ENCODE measurements around the gene C5orf46. TPM values are rescaled to one million over a fixed set of nuclear protein-coding genes. Genes with fewer than 3 reads are reported as not detected.
"Not testable (repeated sequence)": the region's sequence is repeated elsewhere in the genome, so short reads cannot be mapped to it uniquely, and the experiment has no call there.

The C5orf46 gene
- not detected for total RNA-seq

DNA sequence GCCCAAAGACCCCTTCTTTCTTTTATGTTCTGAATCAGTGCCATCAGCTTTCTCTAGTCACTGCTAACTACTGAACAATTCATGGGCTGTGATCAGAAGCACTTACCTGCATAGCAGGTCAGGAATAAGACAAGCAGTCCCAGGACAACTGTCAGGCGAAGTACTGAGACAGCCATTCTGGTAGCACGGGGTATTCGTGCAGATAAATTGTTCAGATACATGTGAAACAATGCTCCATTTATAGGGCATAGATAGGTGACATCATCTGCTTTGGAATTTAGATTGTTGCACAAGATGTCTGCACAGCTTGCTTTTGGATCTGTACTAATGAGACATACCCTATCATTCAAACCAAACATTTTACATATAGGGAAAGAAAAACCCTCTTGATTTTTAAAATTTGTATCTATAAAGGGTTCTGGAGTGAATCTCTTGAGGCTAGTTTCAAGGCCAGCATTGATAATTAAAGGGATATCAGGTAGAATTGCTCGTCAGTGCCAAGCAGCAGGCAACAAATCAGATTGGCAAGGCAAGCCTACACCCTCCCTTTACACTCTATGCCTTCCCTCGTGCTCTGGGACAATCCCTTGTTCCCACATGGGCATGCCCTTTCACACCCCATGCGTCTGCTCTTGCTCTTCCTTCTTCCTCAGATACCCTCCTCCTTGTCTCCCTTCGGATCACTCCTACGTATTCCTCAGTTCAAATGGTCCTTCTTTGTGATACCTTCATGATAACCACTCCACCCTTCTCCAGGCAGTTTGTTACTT, at the start of gene C5orf46:
C5orf46 (minus strand) TSS at position 213 of the 770 bp plus-strand sequence; CDS start at position 176, 37 bp downstream.
- no peak within 1 kb of the TSS for H3K27ac Mint-ChIP-seq
- no peaks in the 10 kb centered on the region for H3K36me3 Mint-ChIP-seq
- no peaks in the 10 kb centered on the region for H3K4me1 Mint-ChIP-seq (ENCODE audit: low read depth in 2 of 2)

DNA sequence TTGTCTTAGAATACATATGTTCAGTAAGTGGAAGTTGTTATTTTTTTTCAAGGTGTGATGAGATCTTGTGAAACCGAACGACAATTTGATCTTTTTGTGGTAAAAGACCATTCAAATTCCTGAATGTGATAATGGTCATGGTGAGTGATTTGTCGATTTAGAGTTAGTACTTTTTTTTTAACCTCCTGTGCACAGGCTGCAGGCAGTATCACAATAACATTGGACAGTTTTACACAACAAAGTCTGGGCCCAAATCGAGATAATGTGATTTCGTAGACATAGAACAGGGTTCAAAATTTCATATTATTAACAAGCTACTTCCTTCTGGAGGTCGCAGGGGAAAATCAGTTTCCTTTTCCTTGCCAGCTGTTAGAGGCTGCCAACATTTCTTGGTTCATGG, 48.6 kb upstream of the C5orf46 start:
- Mint-ChIP-seq H3K4me1 (ENCODE audit: low read depth in 2 of 2) (no peaks in the 10 kb centered on the region), H3K27ac (no peak overlapping the region), H3K4me3 (no peak overlapping the region), H3K9me3 (no peaks in the 10 kb centered on the region), H3K27me3 (peaks cover 0 to 5% of the 10 kb centered on the region in 2 donors), H3K36me3 (no peaks in the 10 kb centered on the region)
- ATAC-seq (no peak), DNase-seq (ENCODE audit: low spot score) (no peak)

More for the DNA sequence above, at the start of gene C5orf46:
- DNase-seq (ENCODE audit: low spot score) = no peak
- no peak for ATAC-seq
- H3K4me3 Mint-ChIP-seq = no peak within 1 kb of the TSS
- no peaks in the 10 kb centered on the region for H3K9me3 Mint-ChIP-seq
- peaks cover 3 to 26% of the 10 kb centered on the region in 2 donors for H3K27me3 Mint-ChIP-seq

DNA sequence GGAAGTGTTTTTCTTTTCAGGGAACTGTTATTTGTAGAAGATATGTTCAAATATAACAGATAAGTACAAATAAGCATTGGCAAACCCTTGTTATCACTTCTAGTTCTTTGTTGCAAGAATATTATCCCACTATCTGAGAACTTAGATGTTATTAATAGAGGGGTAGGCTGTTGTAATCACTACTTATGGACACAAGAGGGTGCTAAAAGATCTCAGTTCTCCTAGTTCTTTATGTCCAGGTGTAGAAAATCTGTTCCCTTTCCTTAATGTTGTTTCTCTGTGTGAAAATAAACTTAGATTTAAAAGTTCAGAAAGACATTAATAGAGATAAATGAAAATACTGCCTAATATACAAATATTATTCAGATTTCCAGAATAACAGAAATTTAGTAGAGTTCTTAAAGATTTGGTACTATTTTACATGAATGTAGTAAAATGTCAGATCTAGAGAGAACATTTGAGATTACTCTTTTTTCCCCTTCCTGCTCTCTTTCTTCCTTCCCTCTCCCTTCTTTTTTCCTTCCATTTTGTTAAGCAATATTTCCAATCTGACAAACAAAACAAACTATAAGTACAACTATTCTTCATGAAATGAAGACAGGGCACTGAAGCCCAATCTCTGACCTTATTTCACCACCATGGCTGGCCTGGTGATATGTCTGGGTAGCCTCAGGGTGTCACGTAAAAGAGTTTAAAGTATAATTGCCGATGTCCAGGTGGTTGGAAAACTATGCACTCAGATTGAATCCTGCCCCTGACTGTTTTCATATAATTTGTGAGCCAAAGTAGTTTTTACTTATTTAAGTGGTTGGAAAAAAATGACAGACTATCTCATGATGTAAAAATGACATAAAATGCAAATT, 43.6 kb upstream of the C5orf46 start:
- H3K27me3 Mint-ChIP-seq = peaks cover 0 to 5% of the 10 kb centered on the region in 2 donors
- H3K9me3 Mint-ChIP-seq = no peaks in the 10 kb centered on the region
- DNase-seq (ENCODE audit: low spot score) (no peak), ATAC-seq (no peak)
- H3K27ac Mint-ChIP-seq = no peak overlapping the region
- H3K4me3 Mint-ChIP-seq = no peak overlapping the region
- H3K4me1 Mint-ChIP-seq (ENCODE audit: low read depth in 2 of 2) = no peaks in the 10 kb centered on the region
- H3K36me3 Mint-ChIP-seq = no peaks in the 10 kb centered on the region

GRCh38 chr5:147946658-147947274, 40.4 kb upstream of the C5orf46 start:
- H3K36me3 Mint-ChIP-seq; DNase-seq (ENCODE audit: low spot score); H3K4me3 Mint-ChIP-seq; H3K27me3 Mint-ChIP-seq; H3K4me1 Mint-ChIP-seq (ENCODE audit: low read depth in 2 of 2); ATAC-seq; H3K27ac Mint-ChIP-seq; H3K9me3 Mint-ChIP-seq: not testable (repeated sequence)

DNA sequence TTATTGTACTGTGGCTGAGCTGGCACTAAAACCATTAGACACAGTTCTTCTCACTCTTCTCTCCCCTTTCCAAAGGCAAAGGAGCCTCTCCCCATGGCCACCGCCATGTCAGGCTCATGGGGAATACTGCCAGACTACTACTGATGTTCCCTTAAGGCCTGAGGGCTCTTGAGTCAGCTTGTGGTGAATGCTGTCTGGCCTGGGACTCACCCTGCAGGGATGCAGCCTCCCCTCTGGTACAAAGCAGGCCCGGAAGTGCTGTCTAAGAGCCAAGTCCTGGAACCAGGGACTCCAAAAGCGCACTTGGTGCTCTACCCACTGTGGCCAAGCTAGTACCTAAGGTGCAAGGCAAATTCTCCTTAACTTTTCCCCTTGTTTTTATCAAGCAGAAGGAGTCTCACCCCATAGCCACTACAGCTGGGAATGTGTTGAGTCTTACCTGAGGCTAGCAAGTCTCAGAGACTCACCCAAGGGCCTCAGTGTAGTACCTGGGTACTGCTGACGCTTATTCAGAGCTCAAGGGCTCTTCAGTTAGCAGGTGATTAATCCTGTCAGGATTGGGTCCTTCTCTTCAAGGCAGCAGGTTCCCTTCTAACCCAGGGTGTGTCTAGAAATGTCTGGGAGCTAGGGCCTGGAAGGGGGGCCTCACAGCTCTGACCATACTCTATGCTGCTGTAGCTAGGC, 33.2 kb upstream of the C5orf46 start:
- Mint-ChIP-seq H3K4me1 (ENCODE audit: low read depth in 2 of 2) (no peaks in the 10 kb centered on the region), H3K27me3 (peaks cover 2 to 17% of the 10 kb centered on the region in 2 donors), H3K4me3 (no peak overlapping the region), H3K9me3 (no peaks in the 10 kb centered on the region), H3K27ac (no peak overlapping the region), H3K36me3 (no peaks in the 10 kb centered on the region)
- ATAC-seq (no peak), DNase-seq (ENCODE audit: low spot score) (no peak)

DNA sequence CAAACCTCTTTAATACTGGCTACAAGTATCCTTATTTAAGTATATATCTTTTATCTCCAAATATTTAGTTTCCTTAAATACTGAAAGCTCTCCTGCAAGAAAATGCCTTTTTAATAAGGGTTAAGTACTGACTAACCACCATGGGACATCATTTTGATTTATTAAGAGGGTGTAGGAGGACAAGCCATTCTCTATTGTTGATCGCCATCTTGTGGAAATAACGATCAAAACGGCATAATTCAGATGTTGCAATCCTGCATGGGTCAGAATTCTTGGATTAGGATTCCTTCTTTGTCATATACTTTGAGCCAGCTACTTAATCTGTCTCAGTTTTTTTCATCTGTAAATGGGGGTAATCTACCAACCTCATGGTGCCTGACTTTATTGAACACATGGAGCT, 28.7 kb upstream of the C5orf46 start:
- ATAC-seq (no peak), DNase-seq (ENCODE audit: low spot score) (no peak)
- H3K27me3 Mint-ChIP-seq = peaks cover 2 to 35% of the 10 kb centered on the region in 2 donors
- no peak overlapping the region for H3K4me3 Mint-ChIP-seq
- no peaks in the 10 kb centered on the region for H3K9me3 Mint-ChIP-seq
- H3K4me1 Mint-ChIP-seq (ENCODE audit: low read depth in 2 of 2) = no peaks in the 10 kb centered on the region
- H3K36me3 Mint-ChIP-seq = no peaks in the 10 kb centered on the region
- H3K27ac Mint-ChIP-seq = no peak overlapping the region

- Mint-ChIP-seq H3K27me3 (peaks cover 11 to 26% of the 10 kb centered on the region in 2 donors), H3K9me3 (no peaks in the 10 kb centered on the region), H3K36me3 (no peaks in the 10 kb centered on the region), H3K4me3 (no peak overlapping the region), H3K27ac (no peak overlapping the region), H3K4me1 (ENCODE audit: low read depth in 2 of 2) (no peaks in the 10 kb centered on the region)
- DNase-seq (ENCODE audit: low spot score) = no peak
- ATAC-seq = no peak
Observed at GRCh38 chr5:147930769-147931168, 24.4 kb upstream of the C5orf46 start.

DNA sequence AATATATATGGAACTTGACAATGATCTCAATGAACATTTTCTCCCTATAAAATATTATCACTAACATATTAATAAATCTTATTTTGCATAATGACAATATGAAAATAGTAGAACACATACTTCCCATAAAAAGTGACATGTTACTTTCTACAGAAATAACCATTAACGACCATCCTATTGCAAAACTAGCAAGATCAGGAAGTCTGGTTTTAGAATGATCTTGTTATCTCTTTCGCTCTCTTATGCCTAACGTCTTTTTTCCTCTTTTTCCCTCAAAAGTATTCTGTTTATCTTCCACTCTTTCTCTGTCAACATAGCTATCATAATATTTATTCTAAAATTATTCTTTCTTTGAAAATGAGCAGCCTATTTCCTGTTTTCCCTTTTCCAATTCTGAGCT, 21.6 kb upstream of the C5orf46 start:
- DNase-seq (ENCODE audit: low spot score) (no peak), ATAC-seq (no peak)
- Mint-ChIP-seq H3K27ac (no peak overlapping the region), H3K9me3 (no peaks in the 10 kb centered on the region), H3K27me3 (peaks cover 13 to 19% of the 10 kb centered on the region in 2 donors), H3K36me3 (no peaks in the 10 kb centered on the region), H3K4me1 (ENCODE audit: low read depth in 2 of 2) (no peaks in the 10 kb centered on the region), H3K4me3 (no peak overlapping the region)

GRCh38 chr5:147925020-147925419, 18.7 kb upstream of the C5orf46 start:
- no peaks in the 10 kb centered on the region for H3K9me3 Mint-ChIP-seq
- no peak for DNase-seq (ENCODE audit: low spot score)
- no peaks in the 10 kb centered on the region for H3K4me1 Mint-ChIP-seq (ENCODE audit: low read depth in 2 of 2)
- H3K4me3 Mint-ChIP-seq = no peak overlapping the region
- H3K27ac Mint-ChIP-seq = no peak overlapping the region
- no peaks in the 10 kb centered on the region for H3K36me3 Mint-ChIP-seq
- ATAC-seq = no peak
- H3K27me3 Mint-ChIP-seq = peaks cover 13 to 14% of the 10 kb centered on the region in 2 donors

- DNase-seq (ENCODE audit: low spot score) = no peak
- no peak overlapping the region for H3K27ac Mint-ChIP-seq
- no peak for ATAC-seq
- H3K4me3 Mint-ChIP-seq = no peak overlapping the region
- no peaks in the 10 kb centered on the region for H3K9me3 Mint-ChIP-seq
- no peaks in the 10 kb centered on the region for H3K4me1 Mint-ChIP-seq (ENCODE audit: low read depth in 2 of 2)
- H3K27me3 Mint-ChIP-seq = peaks cover 9 to 31% of the 10 kb centered on the region in 2 donors
- H3K36me3 Mint-ChIP-seq = no peaks in the 10 kb centered on the region
Observed at GRCh38 chr5:147921136-147921535, 14.8 kb upstream of the C5orf46 start.

DNA sequence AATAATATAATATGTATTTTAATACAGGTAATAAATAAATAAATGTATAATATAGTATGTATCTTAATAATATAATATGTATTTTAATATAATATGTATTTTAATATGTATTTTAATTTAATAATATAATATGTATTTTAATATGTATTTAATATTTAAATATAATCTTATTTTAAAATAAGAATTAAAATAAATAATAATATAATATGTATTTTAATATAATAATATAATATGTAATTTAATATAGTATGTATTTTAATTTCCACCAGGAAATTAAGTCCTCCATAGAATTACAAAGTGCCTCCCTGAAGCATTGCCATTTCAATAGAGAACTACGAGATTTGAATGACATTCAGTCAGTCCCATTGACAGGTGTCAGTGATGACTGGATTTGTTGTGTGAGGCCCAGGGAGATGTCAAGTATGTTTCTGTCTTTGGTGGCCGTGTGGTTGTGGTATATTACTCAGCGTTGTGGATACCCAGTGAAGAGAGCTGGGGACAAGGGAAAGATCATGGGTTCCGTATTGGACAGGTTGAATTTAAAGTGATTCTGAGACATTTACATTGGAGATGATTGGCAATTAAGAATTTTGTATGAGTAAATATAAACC, 14.2 kb upstream of the C5orf46 start:
- Mint-ChIP-seq H3K9me3 (no peaks in the 10 kb centered on the region), H3K27me3 (peaks cover 9 to 31% of the 10 kb centered on the region in 2 donors), H3K27ac (no peak overlapping the region), H3K4me1 (ENCODE audit: low read depth in 2 of 2) (no peaks in the 10 kb centered on the region), H3K4me3 (no peak overlapping the region), H3K36me3 (no peaks in the 10 kb centered on the region)
- DNase-seq (ENCODE audit: low spot score) = no peak
- no peak for ATAC-seq

DNA sequence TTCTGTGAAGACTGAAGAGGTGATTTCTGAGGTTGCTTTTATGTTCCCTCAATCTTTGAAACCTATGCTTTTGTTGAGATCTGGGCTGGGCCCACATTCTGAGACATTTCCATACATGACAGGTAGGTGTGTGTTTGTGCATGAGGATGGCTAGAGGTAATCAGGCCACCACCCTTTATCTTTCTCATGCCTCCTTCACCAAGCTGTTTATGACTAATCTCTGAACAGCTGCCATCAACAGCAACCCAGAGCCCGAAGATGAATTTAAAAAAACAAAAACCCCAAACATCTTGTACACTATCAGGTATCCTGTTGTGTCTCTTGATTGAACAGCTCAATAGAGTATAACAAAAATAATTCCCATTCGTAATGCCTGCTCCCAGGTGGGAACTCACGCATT, 12.6 kb upstream of the C5orf46 start:
- Mint-ChIP-seq H3K36me3 (no peaks in the 10 kb centered on the region), H3K4me1 (ENCODE audit: low read depth in 2 of 2) (no peaks in the 10 kb centered on the region), H3K27ac (no peak overlapping the region), H3K27me3 (peaks cover 7 to 32% of the 10 kb centered on the region in 2 donors), H3K9me3 (no peaks in the 10 kb centered on the region), H3K4me3 (no peak overlapping the region)
- ATAC-seq (no peak), DNase-seq (ENCODE audit: low spot score) (no peak)

DNA sequence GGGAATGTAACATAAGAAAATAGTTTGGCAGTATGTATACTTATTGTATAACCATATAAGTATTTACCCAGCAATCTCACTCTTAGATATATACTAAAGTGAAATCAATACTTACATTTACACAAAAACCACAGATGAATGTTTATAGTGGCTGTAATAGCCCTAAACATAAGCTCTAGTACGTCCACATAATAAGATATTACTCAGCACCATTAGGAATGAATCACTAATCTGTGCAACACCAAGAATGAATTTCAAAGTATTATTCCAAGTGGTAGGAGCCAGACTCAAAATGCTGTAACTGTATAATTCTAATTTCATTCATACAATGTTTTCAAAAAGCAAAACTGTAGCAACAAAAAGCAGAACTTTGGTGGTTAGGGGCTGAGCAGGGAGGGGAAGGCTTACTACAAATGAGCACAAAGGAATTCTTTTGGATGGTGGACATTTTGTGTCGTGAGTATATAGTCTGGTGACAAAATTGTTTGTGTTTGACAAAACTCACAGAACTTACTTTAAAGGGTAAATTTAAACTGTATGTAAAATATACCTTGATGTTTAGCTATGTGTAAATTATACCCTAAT, 11.9 kb upstream of the C5orf46 start:
- Mint-ChIP-seq H3K4me3 (no peak overlapping the region), H3K36me3 (no peaks in the 10 kb centered on the region), H3K27me3 (peaks cover 7 to 39% of the 10 kb centered on the region in 2 donors), H3K9me3 (no peaks in the 10 kb centered on the region), H3K27ac (no peak overlapping the region), H3K4me1 (ENCODE audit: low read depth in 2 of 2) (no peaks in the 10 kb centered on the region)
- DNase-seq (ENCODE audit: low spot score) (no peak), ATAC-seq (no peak)

Measured in natural killer cell treated with Interleukin-12 subunit alpha and Interleukin-12 subunit beta and Interleukin-15 and Interleukin-18, amount 100 ng/mL, for 72 hours (primary cell).